Mammary epithelial cell (primary cell): ENCODE data around the gene RAPGEF4.

Experiments used
- EZH2 ChIP-seq: IDR thresholded peaks from 2 replicates; pipeline ENCODE4 v1.6.1; 2012; ENCODE audit warnings: low read length, inconsistent platforms, borderline replicate concordance
- TF ChIP-seq, protein P1 (sequence below), 2 donors: IDR thresholded peaks in 1 of 2; conservative IDR thresholded peaks in 1 of 2; 2 replicates each; pipeline ENCODE4 v1.5.1; 2011 to 2012; ENCODE audit warnings: inconsistent platforms in 2 of 2, low read length in 2 of 2, mild to moderate bottlenecking in 2 of 2, control low read depth in 1 of 2, low read depth in 1 of 2; ENCODE audit not compliant: insufficient read depth in 1 of 2; ENCODE audit errors: extremely low read depth in 1 of 2

GRCh38 chr2:172848519-172848918 lies 112.9 kb downstream of the RAPGEF4 start:
- TF ChIP-seq, protein P1, sequence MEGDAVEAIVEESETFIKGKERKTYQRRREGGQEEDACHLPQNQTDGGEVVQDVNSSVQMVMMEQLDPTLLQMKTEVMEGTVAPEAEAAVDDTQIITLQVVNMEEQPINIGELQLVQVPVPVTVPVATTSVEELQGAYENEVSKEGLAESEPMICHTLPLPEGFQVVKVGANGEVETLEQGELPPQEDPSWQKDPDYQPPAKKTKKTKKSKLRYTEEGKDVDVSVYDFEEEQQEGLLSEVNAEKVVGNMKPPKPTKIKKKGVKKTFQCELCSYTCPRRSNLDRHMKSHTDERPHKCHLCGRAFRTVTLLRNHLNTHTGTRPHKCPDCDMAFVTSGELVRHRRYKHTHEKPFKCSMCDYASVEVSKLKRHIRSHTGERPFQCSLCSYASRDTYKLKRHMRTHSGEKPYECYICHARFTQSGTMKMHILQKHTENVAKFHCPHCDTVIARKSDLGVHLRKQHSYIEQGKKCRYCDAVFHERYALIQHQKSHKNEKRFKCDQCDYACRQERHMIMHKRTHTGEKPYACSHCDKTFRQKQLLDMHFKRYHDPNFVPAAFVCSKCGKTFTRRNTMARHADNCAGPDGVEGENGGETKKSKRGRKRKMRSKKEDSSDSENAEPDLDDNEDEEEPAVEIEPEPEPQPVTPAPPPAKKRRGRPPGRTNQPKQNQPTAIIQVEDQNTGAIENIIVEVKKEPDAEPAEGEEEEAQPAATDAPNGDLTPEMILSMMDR (conservative IDR thresholded peaks at IDR 0.05 in 1 of 2, IDR thresholded peaks at IDR 0.05 in 1 of 2; ENCODE audit: extremely low read depth in 1 of 2, insufficient read depth in 1 of 2, low read depth in 1 of 2, low read length in 2 of 2) = no peak
- no peak for TF ChIP-seq EZH2
